Brain microvascular endothelial cell (primary cell): ENCODE results near the gene CTNND1.

Source experiments
- DNase-seq: peaks from one replicate; pipeline ENCODE4 v3.0.0-alpha.2; 2020
- H3K27ac ChIP-seq: fragments of 250-450 bp; sonication (Bioruptor Pico); 2 replicates; pipeline ENCODE4 v1.5.1; 2020; ENCODE audit warnings: mild to moderate bottlenecking, moderate library complexity
- H3K27me3 ChIP-seq: fragments of 250-450 bp; sonication (Bioruptor Pico); replicated peaks from 2 replicates; pipeline ENCODE4 v1.5.1; 2020; ENCODE audit warnings: mild to moderate bottlenecking
- H3K36me3 ChIP-seq: fragments of 250-450 bp; sonication (Bioruptor Pico); replicated peaks from 2 replicates; pipeline ENCODE4 v1.5.1; 2020; ENCODE audit warnings: mild to moderate bottlenecking
- H3K4me3 ChIP-seq: 2 replicates; pipeline ENCODE4 v1.5.1; 2011; ENCODE audit warnings: low read depth, mild to moderate bottlenecking, control low read depth, low read length, moderate library complexity
- in situ Hi-C: cut with HindIII; loops from 2 replicates; pipeline ENCODE4 v1.10.0; 2017; ENCODE audit warnings: low sequenced_read_pairs, low pct_ligation_motif_present
- TF ChIP-seq, protein P1 (sequence below): IDR thresholded peaks from 2 replicates; pipeline ENCODE4 v1.5.1; 2011; ENCODE audit warnings: low read depth, mild to moderate bottlenecking, moderate library complexity, low read length, control low read depth, inconsistent platforms; ENCODE audit errors: missing control alignments

CTNND1 gene

DNA sequence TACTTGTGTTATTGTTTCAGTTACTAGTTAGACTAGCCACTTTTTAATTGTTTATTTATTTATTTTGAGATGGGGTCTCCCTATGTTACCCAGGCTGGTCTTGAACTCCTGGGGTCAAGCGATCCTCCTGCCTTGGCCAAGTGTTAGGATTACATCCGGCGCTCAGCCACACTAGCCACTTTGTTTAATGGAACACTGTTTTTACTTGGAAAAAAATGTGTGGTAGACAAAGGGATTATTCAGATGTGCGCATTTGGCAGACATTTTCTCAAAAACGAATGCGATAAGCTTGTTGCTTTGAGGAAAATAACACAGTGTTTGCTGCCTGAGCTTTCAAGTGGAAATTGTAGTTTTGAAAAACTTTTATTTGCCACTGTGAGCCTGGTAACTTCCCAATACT, 51.0 kb downstream of the CTNND1 start:
- DNase-seq = no peak
- Histone ChIP-seq H3K27ac (no peak overlapping the region), H3K36me3 (peaks cover 97% of the 10 kb centered on the region), H3K27me3 (no peaks in the 10 kb centered on the region), H3K4me3 (no peak overlapping the region)
- TF ChIP-seq, protein P1, sequence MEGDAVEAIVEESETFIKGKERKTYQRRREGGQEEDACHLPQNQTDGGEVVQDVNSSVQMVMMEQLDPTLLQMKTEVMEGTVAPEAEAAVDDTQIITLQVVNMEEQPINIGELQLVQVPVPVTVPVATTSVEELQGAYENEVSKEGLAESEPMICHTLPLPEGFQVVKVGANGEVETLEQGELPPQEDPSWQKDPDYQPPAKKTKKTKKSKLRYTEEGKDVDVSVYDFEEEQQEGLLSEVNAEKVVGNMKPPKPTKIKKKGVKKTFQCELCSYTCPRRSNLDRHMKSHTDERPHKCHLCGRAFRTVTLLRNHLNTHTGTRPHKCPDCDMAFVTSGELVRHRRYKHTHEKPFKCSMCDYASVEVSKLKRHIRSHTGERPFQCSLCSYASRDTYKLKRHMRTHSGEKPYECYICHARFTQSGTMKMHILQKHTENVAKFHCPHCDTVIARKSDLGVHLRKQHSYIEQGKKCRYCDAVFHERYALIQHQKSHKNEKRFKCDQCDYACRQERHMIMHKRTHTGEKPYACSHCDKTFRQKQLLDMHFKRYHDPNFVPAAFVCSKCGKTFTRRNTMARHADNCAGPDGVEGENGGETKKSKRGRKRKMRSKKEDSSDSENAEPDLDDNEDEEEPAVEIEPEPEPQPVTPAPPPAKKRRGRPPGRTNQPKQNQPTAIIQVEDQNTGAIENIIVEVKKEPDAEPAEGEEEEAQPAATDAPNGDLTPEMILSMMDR = no peak
- in situ Hi-C loops = loop anchor here (25.0 kb wide), 1 partner anchor 700 kb away; the partner anchor contains the start of gene OR5B21

DNA sequence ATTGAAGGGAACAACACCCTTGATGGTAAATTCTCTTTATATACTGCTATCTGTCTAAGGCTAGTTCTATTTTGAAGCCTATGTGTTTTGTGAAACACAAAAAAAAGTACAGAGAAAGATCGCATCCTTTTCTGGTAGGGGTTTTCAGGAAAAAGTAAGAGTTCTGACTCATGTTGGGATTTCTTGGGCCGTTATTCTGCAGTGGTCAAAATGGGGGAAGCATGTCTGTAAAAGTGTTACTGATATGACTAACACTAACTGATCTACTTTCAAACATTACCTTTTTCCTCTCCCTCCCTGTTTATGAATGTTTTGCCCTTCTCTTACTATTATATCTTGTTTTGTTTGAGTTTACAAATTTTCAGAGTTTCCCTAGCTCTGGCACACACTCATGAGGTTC, 53.9 kb downstream of the CTNND1 start:
- Histone ChIP-seq H3K4me3 (no peak overlapping the region), H3K27ac (no peak overlapping the region), H3K27me3 (no peaks in the 10 kb centered on the region), H3K36me3 (peaks cover 79% of the 10 kb centered on the region)
- in situ Hi-C loops = loop anchor here (25.0 kb wide), 1 partner anchor 697 kb away; the partner anchor contains the start of gene OR5B21
- no peak for DNase-seq
- TF ChIP-seq, protein P1 = no peak

DNA sequence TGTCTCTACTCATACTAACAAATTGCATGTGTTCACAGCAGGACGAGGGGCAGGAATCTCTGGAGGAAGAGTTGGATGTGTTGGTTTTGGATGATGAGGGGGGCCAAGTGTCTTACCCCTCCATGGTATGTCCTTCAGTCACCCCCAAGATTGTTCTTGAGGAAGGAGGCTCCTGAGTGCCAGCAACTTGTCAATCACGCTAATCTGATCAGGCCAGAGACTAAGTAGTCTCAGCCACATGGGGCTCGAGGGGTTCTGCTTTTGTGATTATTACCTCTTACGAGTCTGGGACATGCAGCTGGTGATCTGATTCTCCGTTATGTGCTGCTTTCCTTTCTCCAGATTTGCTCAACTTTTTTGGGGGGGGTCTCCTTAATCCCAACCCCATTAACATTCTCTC, 54.3 kb downstream of the CTNND1 start:
- Histone ChIP-seq H3K27ac (no peak overlapping the region), H3K4me3 (no peak overlapping the region), H3K36me3 (peaks cover 79% of the 10 kb centered on the region), H3K27me3 (no peaks in the 10 kb centered on the region)
- in situ Hi-C loops = loop anchor here (25.0 kb wide), 1 partner anchor 696 kb away; the partner anchor contains the start of gene OR5B21
- no peak for DNase-seq
- TF ChIP-seq, protein P1 = no peak

DNA sequence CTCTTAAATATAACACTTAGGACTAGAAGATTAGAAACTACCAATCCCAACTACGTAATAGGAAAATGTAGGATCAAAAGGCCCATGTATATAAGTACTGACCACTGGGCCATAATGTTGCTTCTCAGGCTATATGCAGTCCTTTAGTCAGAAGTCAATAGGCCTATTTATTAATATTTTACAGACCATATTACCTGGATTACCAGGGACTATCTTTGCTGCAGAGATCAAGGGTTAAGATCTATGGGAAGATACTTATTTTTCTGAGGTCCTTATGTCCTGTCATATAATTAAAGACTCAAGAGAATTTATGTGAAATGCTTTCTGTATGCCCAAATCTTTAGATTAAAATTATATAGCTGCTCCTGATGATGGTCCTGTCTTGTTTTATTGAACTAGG, 57.2 kb downstream of the CTNND1 start:
- in situ Hi-C loops = loop anchor here (25.0 kb wide), 1 partner anchor 693 kb away; the partner anchor contains the start of gene OR5B21
- H3K36me3 ChIP-seq = peaks cover 53% of the 10 kb centered on the region
- DNase-seq = no peak
- H3K4me3 ChIP-seq = no peak overlapping the region
- TF ChIP-seq, protein P1 = no peak
- H3K27ac ChIP-seq = no peak overlapping the region
- H3K27me3 ChIP-seq = no peaks in the 10 kb centered on the region

DNA sequence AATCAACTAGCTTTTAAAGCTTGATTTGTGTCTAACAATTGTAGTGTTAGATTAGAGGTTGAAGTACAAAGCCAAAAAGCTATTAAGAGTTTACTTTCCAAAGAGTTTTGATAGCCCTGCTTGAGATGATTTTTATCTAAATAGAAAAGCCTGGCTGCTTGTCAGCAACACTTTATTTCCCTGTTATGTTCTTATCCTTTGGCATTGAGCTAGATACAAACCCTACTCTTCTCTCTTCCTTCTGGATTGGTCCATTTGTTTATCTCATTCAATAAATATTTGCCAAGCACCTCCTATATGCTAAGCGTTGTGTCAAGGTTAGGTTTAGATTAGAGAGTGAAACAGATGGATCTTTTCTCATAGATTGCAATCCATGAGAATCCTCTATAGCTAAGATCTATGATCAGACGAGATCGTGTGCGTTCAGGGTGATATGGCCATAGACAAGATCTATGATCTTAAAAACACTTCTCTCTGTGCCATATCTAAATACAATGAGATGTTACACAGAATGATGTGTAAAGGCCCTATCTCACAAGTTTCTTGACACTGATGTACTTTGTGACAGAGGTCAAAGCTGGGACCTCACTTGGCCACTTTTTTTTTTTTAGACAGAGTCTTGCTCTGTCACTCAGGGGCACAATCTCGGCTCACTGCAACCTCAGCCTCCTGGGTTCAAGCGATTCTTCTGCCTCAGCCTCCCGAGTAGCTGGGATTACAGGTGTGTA, 57.8 kb downstream of the CTNND1 start:
- TF ChIP-seq, protein P1 = no peak
- no peak overlapping the region for H3K27ac ChIP-seq
- in situ Hi-C loops = loop anchor here (25.0 kb wide), 1 partner anchor 693 kb away; the partner anchor contains the start of gene OR5B21
- H3K27me3 ChIP-seq = no peaks in the 10 kb centered on the region
- no peak overlapping the region for H3K4me3 ChIP-seq
- H3K36me3 ChIP-seq = peaks cover 47% of the 10 kb centered on the region
- DNase-seq = no peak
